T-helper 2 cell treated with Interferon-gamma antibody and Interleukin-4, amounts not matched to agents 100 ng/mL and 5 ng/mL, for 36 hours (primary cell): ENCODE data around the gene PAF1. TPM values are rescaled to one million over a fixed set of nuclear protein-coding genes. Genes with fewer than 3 reads are reported as not detected.
"Not testable (repeated sequence)": the region's sequence is repeated elsewhere in the genome, so short reads cannot be mapped to it uniquely, and the experiment has no call there.

ENCODE experiments used
- intact Hi-C: fragments of 100-400 bp; cut with micrococcal nuclease; formaldehyde crosslinking; loops from one replicate; pipeline ENCODE4 v1.15.1; 2023
- total RNA-seq: library from RNA; stranded (reverse); gene quantifications from 2 replicates; pipeline ENCODE4 v1.2.3, GENCODE V29; 2022

Gene PAF1
- total RNA-seq, 1 donor from 2014 or later, result 43.9 TPM

DNA sequence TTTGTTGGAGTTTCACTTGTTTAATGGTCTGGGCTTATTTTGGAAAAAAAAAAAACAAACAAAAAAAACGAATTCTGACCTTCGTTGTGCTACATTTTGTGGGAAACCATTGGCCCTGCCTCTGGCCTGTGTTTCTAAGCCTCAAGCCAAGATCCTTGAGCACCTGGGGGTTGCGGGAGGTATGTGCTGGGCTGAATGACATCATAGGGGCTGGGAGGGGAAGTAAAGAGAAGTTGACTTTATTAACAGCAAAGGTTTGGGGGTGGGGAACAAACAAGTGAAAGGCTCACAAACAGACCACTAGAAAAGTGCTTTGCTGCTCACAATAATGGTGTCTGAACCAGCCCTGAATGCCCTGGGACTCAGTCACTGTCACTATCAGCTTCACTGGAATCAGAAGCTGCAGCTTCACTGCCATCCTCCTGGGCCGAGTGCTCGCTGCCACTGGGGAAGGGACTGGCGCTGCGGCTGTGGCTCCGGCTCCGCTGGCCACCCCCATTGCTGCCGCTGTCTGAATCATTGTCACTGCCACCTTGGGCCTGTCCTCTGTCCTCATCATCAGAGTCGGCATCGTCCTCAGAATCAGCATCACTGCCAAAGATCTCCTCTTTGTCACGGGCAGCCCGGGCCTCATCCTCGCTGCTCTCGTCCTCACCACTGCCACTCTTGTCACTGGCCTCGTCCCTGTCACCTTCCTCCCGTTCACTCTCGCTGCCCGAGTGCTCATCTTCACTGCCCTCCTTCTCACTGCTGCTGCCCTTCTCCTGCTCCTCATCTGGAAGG lies 5.1 kb downstream of the PAF1 start:
- intact Hi-C loops, result no loop called here

DNA sequence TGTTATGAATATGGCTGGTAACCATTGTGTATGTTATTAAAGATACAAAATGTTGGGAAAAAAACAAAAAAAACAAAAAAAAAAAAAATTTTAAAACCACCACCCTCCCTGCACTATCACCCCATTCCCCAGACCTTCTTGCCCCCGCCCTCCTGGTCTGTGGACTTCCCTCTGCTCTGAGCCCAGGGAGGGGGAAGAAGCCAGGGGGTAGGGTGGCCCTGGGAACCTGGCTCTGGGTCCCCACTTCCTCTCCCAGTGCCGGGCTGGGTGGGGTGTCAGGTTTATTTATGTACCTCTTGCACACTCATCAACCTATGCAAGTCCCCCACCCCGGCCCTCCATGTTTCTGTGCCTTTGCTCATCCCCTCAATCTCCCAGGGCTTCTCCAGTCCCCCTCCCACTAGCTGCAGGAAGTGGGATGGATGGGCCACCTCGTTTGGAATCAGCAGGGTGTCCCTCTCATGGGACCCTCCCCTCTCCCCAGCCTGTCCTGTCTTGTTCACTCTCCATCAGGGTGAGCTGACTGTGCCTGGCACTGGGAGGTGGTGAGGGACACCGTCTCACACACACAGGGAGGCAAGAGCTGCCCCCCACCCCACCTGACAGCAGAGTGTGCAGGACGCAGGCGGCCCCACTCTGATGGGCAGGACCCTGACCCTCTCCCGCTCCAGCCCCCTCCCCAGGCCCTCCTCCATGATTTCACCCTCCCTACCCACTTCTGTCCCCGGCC lies 5.9 kb downstream of the PAF1 start:
- intact Hi-C loops, result no loop called here

DNA sequence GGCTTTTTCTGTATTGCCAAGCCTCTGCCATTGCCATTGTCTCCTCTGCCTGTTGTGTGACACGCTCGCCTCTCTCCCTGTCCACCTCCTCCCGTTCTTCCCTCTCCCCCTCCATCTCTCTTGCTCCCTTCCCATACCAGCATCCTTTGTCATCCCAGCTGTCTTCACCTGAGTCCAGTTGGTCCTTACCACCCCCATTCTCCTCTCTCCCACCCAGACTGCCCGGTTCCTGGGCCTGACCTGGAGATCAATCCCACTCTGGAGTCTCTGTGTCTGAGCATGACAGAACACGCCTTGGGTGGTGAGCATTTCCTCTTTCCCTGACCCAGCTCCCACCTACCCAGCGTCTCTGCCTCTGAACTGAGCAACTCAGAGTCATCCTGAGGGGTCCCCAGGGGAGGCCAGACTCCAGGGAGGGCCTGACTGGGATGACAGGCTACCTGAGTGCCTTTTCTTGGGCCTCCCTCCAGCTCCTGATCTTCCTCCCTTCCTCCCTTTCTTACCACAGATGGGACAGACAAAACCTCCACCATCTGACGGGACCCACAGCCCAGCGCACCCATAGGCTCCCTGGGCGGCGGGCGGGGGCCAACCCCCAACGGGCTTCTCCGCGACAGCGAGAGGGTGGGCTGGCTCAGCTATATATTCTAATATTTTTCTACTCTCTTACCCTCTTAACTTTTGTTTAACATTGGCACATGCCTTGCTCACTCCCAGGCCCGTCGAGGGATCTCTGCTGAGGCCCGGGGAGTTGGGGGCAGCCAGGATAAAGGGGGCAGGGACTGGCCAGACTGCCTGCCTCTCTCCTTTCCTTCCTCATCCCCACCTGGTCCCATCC lies 7.7 kb downstream of the PAF1 start:
- intact Hi-C loops, result no loop called here

DNA sequence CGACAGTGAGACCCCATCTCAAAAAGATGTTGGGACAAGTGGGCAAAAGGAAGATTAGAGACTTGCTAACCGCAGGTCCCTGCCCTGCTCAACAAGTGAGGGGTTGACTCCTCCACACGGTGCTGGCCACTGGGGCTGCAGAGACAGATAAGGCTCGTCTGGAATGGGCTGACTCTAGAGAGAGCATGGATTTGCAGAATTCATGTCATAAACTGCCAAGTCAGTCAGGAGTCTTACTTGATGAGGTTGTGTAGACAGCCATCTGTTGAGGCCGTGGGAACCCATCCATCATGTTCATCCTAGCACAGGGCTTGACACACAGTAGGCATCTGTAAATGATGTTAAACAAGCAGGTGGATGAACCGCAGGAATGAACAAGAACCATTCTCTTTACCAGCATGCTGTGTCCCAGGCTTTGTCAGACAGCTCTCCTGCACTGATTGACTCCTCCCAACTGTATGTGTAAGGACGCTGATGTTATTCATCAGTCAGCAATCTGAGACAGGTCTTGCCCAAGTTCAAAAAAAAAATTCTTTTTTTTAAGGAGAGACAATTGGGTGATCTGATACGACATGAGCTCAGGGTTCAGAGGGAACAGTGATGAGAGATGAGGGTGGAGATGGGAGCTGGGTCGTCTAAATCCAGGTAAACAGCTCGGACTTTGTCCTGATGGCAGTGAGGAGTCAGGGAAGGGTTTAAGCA lies 8.8 kb downstream of the PAF1 start:
- intact Hi-C loops, result no loop called here

DNA sequence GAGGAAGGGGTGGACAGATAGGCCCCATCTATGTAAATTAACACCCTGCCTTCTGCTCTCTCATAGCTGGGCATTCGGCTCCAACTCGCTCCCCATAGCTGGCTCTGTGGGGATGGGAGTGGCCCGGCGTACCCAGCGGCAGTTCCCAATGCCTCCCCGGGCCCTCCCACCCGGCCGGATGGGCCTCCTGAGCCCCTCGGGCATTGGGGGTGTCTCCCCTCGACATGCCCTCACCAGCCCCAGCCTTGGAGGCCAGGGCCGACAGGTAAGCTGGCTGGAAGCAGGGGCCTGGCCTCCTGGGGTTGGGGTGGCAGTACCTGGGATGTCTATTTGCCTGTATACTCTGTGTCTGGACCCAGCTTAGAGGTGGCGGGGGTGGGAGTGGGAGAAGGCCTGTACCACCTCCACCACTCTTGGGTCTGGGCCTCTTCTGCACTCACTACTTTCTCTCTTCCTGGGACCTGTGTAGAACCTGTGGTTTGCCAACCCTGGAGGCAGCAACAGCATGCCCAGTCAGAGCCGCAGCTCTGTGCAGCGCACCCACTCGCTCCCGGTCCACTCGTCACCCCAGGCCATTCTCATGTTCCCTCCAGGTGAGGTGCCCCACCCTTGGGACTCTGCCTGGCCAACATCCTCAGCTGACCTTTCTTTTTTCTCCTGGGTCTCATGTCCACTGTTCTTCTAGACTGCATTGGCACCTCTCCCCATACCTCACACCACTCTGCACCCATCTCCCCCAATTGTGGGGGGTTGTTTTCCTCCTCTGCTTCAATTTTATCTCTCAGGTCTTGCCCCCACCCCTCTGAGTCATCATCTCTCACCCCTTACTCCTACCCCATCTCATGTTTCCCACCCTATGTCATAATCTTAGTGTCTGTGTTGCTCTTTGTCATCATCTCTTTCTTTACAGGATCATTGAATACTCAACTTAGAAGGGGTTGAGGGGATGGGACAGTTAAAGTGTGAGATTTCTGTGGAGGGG lies 10.1 kb downstream of the PAF1 start:
- intact Hi-C loops, result no loop called here

DNA sequence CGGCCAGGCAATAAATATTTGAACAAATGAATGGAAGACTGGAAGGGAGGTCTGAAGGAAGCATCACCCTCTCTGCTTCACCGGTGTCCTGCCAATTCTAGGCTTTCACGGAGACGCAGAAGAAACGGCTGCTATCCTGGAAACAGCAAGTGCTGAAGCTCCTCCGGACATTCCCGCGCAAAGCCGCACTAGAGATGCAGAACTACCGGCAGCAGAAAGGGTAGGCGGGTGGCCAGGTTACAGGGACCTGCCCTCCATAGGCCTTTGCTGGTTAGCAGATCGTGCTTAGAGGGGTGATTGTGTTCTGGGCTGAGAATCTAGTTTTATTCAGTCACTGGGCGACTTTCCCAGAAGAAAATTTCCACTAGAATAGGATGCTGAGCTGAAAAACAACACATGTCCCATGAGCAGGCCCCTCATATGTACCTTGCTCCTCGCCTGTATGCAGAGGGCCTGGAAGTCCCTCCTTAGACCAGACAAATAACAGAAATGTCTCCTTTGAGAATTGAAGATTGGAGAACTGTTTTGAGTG lies 11.0 kb downstream of the PAF1 start:
- intact Hi-C loops, result no loop called here

DNA sequence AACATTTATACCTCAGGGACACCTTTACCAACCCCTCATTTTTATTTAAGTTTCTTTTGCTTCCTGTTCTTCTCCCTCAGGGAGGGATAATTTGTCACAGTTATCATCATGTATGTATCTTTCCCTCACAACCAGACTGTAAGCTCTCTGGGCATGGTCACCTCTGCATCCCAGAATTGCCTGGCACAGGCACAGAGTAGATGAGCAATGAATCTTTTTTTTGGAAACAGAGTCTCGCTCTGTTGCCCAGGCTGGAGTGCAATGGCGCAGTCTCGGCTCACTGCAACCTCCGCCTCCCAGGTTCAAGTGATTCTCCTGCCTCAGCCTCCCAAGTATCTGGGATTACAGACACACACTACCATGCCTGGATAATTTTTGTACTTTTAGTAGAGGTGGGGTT lies 11.5 kb downstream of the PAF1 start:
- intact Hi-C loops, result not testable (repeated sequence)

DNA sequence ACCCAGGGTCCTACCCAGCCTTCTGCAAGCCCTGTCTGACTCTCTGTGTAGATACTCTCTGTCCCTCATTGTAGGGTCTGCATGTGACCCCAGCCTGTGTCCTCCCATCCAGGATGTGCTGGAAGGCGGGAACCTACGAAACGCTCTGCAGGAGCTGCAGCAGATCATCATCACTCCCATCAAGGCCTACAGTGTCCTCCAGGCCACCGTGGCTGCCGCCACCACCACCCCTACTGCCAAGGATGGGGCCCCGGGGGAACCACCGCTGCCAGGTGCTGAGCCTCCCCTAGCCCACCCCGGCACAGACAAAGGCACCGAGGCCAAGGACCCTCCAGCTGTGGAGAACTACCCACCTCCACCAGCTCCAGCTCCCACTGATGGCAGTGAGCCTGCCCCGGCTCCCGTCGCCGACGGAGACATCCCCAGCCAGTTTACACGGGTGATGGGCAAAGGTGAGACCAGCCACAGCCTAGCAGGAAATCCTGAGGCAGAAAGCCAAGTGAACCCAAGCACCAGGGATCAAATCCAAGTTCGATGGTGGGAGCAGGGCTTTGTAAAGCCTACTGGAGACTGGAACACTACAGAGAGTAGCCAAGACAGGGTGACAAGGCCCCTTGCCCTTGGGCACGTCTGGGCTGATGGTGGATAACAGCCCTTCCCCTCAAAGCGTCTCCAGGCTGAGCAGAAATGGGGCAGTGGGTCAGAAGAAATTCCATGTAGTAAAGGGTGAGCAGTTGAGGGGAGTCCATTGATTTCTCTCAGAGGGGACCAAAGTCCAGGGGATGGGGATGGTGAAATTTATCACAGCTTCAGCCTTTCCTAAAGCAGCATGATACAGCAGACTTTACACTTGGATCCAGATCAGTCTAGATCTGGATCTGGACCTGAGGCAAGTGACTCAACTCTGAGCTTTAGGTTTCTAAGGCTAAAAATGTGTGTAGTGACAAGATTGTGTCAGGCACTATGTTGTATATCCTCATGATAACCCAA lies 13.2 kb downstream of the PAF1 start:
- intact Hi-C loops, result no loop called here

DNA sequence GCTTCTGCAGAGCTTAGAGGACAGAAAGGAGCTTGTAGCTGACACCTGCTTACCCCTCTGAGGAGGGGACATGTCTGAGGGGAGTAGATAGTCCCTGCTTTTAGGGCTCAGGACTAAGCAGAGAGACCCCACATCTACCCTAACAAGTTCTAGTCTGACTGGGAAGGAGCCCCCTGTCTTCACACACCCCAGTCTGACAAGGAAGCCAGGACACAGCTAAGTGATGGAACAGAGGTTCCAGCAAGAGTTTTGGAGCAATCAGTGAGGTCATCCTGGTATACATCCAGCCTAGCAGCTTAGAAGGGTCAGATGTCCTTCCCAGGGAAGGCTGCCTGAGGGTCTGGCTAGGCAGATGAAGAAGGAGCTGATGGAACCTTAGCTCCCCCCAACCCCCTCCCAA lies 15.0 kb downstream of the PAF1 start:
- intact Hi-C loops, result no loop called here

DNA sequence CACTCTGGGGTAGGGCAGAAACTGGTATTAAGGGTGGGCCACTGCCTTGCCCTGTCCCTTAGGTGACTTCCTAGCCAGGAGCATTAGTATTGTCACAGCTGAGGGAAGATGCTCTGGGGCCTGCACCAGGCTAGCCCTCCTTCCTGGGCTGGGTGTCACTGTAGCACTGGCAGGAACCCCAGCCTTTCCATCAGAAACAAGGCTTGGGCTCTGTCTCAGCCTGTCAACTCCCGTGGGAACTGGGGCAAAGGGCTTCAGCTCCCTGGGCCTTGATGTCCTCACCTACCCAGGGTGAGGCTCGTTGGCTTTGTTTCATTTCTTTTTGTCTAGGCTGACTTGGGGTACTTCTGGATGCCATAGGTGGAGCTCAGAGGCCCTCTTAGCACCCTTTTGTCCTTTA lies 18.0 kb downstream of the PAF1 start:
- intact Hi-C loops, result no loop called here

DNA sequence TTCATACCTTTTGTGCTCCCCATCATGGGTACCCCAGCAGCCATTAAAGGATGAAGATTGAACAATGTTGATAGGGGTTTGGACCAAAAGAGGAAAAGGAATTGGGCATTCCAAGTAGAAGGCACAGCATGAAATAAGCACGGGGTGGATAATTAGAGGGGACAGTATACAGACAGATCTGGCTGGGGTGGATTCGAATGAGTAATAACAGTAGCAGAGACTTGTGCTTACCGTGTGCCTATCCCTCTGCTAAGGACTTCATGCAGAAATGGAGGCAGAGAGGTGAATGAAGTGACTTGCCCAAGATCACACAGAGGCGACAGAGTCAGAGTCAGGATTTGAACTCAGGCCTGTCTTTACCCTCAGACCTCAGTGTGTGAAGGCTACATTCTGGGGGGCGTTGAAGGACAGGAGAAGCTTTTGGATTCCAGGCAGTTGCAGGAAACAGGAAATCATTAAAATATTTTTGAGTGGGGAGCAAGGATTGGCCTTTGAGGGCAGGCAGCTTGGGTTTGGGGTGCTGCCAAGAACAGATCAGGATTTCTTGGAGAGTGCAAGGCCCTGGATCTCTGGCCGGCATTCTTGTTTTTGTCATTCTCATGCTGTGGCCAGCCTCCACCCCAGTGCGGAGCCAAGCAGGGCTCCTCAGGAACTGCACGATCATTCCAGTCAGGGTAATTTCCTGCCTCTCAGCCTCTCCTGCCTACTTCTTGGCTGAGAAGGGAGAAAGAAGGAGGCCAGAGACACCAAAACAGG lies 18.7 kb downstream of the PAF1 start:
- intact Hi-C loops, result no loop called here

DNA sequence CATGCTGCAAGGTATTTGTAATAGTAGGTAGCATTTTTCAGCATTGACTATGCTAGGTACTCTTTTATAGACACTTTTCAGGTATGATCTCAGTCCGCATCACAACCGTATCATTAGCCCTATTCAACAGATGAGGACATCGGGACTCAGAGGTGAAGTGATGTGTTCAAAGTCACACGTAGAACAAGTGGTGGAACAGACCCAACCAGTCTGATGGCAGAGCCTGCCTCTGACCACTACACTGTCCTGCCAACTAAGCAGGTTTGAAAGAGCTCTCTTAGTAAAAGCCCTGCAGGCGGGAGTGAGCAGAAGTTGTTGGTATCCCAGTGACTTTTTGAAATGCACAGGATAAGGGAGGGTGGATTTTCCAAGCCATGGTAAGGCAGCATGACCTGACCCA lies 20.2 kb downstream of the PAF1 start:
- intact Hi-C loops, result no loop called here

DNA sequence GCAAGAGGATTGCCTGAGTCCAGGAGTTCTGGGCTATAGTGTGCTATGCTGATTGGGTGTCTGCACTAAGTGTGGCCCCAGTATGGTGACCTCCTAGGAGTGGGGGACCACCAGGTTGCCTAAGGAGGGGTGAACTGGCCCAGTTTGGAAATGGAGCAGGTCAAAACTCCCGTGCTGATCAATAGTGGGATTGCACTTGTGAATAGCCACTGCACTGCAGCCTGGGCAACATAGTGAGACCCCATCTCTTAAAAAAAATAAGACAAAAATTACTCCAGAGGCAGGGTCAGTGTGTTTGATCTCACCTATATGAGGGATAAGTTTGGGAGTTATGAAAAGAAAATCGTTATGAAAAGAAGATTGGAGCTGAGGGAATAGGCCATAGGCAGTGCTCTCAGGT lies 21.7 kb downstream of the PAF1 start:
- intact Hi-C loops, result no loop called here

DNA sequence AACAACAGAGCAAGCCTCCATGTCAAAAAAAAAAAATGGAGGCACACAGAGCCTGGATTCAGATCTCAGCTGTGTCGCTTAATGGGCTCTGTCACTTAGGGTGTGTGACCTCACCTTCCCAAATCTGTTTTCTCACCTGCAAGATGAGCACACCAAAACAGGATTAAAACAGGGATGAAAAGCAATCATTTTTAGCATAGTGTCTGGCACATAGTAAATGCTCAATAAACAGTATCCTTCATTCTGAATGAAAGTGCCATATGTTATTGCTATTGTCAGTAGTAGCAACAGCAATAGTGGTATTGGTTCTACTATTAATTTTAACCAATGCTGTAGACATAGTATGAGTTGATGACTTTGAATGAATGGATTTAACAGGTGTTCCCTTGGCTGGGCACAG lies 25.4 kb downstream of the PAF1 start:
- intact Hi-C loops, result no loop called here

DNA sequence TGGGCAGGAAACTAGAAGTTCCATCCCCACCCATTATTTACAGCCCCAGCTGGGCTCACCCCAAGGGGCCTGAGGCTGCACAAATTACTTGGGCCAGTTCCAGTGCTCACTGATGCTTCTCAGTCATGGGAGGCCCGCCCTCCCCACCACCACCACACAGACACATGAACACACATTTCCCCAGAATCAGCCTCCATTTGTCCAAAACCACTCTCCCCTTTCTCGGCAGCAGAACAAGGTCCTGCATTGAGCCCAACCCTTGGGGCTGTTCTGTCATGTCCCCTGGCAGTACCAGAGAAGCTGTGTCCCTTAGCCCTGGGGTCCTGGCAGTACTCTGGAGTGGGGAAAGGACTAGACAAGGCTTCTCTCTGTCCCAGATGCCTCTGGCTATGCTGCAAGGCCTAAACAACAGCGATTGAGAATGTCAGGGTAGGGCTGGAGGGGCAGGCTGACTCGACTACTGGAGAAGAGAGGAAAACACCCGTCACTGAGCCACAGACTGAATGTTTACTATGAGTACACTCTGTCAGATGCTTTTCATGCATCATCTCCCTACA lies 26.9 kb downstream of the PAF1 start:
- intact Hi-C loops, result no loop called here

DNA sequence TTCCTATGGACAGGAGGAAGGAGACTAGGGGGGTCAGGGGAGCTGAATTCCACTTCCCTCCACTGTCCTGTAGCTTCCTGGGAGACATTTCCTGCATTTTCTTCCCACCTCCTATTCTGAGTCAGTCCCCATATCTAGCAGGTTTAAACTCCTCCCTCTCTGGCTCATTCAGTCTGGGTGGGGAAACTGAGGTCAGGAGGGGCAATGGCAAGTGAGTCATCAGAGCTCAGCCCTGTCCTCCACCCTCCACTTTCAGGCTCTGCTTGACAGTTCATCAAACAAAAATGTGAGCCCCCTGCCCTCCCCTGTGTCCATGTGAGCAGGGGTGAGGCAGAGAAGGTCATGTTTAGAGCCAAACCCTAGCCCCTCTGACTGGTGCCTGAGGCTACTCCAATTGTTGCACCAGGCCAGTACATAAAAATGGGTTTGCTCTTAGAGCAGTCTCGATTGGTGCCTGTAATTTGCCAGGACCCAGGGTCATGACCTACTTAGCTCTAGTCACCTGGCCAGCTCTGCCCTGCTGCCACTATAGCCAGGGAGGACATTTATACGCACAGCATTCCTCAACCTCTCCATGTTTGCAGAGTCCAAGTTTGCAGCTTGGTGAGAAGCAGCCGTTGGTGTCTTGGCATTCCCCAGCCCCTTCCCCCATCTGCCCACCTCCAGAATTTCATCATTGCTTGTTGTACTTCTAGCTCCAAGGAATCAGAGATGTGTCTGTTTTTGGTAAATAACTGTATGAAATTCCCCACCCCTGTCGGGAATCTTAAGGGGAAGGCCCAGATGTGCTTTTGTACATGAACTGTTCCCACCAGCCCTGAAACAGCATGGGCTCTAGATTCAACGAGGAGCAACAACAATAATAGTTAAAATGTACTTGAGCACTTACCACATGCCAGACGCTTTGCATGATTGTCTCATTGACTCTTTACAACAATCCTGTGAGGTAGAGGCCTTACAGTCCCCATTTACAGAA lies 27.9 kb downstream of the PAF1 start:
- intact Hi-C loops, result no loop called here

DNA sequence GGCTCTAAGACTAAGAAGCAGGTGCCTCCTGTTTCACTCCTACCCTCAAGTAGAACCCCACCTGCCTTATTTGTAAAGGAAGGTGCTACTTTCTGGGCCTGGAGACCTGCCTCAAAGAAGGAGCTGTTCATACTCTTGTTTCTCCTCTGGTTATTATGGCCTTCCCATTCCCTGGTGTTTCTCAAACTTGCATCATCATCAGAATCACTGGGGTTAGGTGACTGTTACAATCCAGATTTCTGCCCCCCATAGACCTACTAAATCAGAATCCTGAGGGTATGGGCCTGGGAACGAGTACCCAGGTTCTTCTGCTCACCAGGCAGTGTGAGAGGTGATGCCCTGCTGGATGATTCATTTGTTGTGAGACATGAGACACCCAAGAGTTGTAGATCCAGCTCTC lies 30.3 kb downstream of the PAF1 start:
- intact Hi-C loops, result no loop called here
